ENCODE results near the gene MINDY4.

Gene MINDY4

GRCh38 chr7:30840141-30841024 lies 69.2 kb downstream of the MINDY4 start:
- Histone ChIP-seq H3K4me3 (ENCODE audit: low read depth, low read length) (no peak overlapping the region), H3K27ac (ENCODE audit: low read depth, low read length) (no peak overlapping the region), H3K9ac (ENCODE audit: low read depth, low read length) (no peak overlapping the region), H3K4me1 (ENCODE audit: control insufficient read depth, insufficient read depth, low read length) (no peaks in the 10 kb centered on the region), H3K36me3 (ENCODE audit: control insufficient read depth, insufficient read depth, low read length) (no peaks in the 10 kb centered on the region), H3K9me3 (ENCODE audit: control insufficient read depth, insufficient read depth, low read length) (no peaks in the 10 kb centered on the region), H3K27me3 (ENCODE audit: control insufficient read depth, insufficient read depth, low read length) (no peaks in the 10 kb centered on the region)

GRCh38 chr7:30841025-30841735 lies 70.0 kb downstream of the MINDY4 start:
- no peak overlapping the region for H3K27ac ChIP-seq (ENCODE audit: low read depth, low read length)
- H3K9me3 ChIP-seq (ENCODE audit: control insufficient read depth, insufficient read depth, low read length) = no peaks in the 10 kb centered on the region
- H3K4me1 ChIP-seq (ENCODE audit: control insufficient read depth, insufficient read depth, low read length) = no peaks in the 10 kb centered on the region
- H3K9ac ChIP-seq (ENCODE audit: low read depth, low read length) = no peak overlapping the region
- H3K27me3 ChIP-seq (ENCODE audit: control insufficient read depth, insufficient read depth, low read length) = no peaks in the 10 kb centered on the region
- no peak overlapping the region for H3K4me3 ChIP-seq (ENCODE audit: low read depth, low read length)
- no peaks in the 10 kb centered on the region for H3K36me3 ChIP-seq (ENCODE audit: control insufficient read depth, insufficient read depth, low read length)

- no peak overlapping the region for H3K4me3 ChIP-seq (ENCODE audit: low read depth, low read length)
- H3K4me1 ChIP-seq (ENCODE audit: control insufficient read depth, insufficient read depth, low read length) = no peaks in the 10 kb centered on the region
- H3K27ac ChIP-seq (ENCODE audit: low read depth, low read length) = no peak overlapping the region
- H3K36me3 ChIP-seq (ENCODE audit: control insufficient read depth, insufficient read depth, low read length) = no peaks in the 10 kb centered on the region
- no peak overlapping the region for H3K9ac ChIP-seq (ENCODE audit: low read depth, low read length)
- H3K27me3 ChIP-seq (ENCODE audit: control insufficient read depth, insufficient read depth, low read length) = no peaks in the 10 kb centered on the region
- H3K9me3 ChIP-seq (ENCODE audit: control insufficient read depth, insufficient read depth, low read length) = no peaks in the 10 kb centered on the region
Measured at GRCh38 chr7:30841801-30842541, 70.8 kb downstream of the MINDY4 start.

- Histone ChIP-seq H3K27me3 (ENCODE audit: control insufficient read depth, insufficient read depth, low read length) (no peaks in the 10 kb centered on the region), H3K4me1 (ENCODE audit: control insufficient read depth, insufficient read depth, low read length) (no peaks in the 10 kb centered on the region), H3K36me3 (ENCODE audit: control insufficient read depth, insufficient read depth, low read length) (no peaks in the 10 kb centered on the region), H3K9ac (ENCODE audit: low read depth, low read length) (no peak overlapping the region), H3K4me3 (ENCODE audit: low read depth, low read length) (no peak overlapping the region), H3K27ac (ENCODE audit: low read depth, low read length) (no peak overlapping the region), H3K9me3 (ENCODE audit: control insufficient read depth, insufficient read depth, low read length) (no peaks in the 10 kb centered on the region)
Measured at GRCh38 chr7:30842542-30843451, 71.6 kb downstream of the MINDY4 start.

- H3K4me3 ChIP-seq (ENCODE audit: low read depth, low read length) = no peak overlapping the region
- no peaks in the 10 kb centered on the region for H3K27me3 ChIP-seq (ENCODE audit: control insufficient read depth, insufficient read depth, low read length)
- H3K4me1 ChIP-seq (ENCODE audit: control insufficient read depth, insufficient read depth, low read length) = no peaks in the 10 kb centered on the region
Measured at GRCh38 chr7:30843741-30844482, 72.7 kb downstream of the MINDY4 start.

GRCh38 chr7:30844483-30844874 lies 73.3 kb downstream of the MINDY4 start:
- Histone ChIP-seq H3K4me3 (ENCODE audit: low read depth, low read length) (no peak overlapping the region), H3K27ac (ENCODE audit: low read depth, low read length) (no peak overlapping the region), H3K9ac (ENCODE audit: low read depth, low read length) (no peak overlapping the region), H3K4me1 (ENCODE audit: control insufficient read depth, insufficient read depth, low read length) (no peaks in the 10 kb centered on the region), H3K9me3 (ENCODE audit: control insufficient read depth, insufficient read depth, low read length) (no peaks in the 10 kb centered on the region), H3K27me3 (ENCODE audit: control insufficient read depth, insufficient read depth, low read length) (no peaks in the 10 kb centered on the region), H3K36me3 (ENCODE audit: control insufficient read depth, insufficient read depth, low read length) (no peaks in the 10 kb centered on the region)

More at GRCh38 chr7:30843741-30844482, 72.7 kb downstream of the MINDY4 start:
- Histone ChIP-seq H3K9ac (ENCODE audit: low read depth, low read length) (no peak overlapping the region), H3K36me3 (ENCODE audit: control insufficient read depth, insufficient read depth, low read length) (no peaks in the 10 kb centered on the region), H3K27ac (ENCODE audit: low read depth, low read length) (no peak overlapping the region), H3K9me3 (ENCODE audit: control insufficient read depth, insufficient read depth, low read length) (no peaks in the 10 kb centered on the region)

- Histone ChIP-seq H3K4me1 (ENCODE audit: control insufficient read depth, insufficient read depth, low read length) (no peaks in the 10 kb centered on the region), H3K27me3 (ENCODE audit: control insufficient read depth, insufficient read depth, low read length) (no peaks in the 10 kb centered on the region), H3K4me3 (ENCODE audit: low read depth, low read length) (no peak overlapping the region), H3K9ac (ENCODE audit: low read depth, low read length) (no peak overlapping the region), H3K27ac (ENCODE audit: low read depth, low read length) (no peak overlapping the region), H3K9me3 (ENCODE audit: control insufficient read depth, insufficient read depth, low read length) (no peaks in the 10 kb centered on the region), H3K36me3 (ENCODE audit: control insufficient read depth, insufficient read depth, low read length) (no peaks in the 10 kb centered on the region)
Measured at GRCh38 chr7:30844916-30845315, 73.7 kb downstream of the MINDY4 start.

- H3K27me3 ChIP-seq (ENCODE audit: control insufficient read depth, insufficient read depth, low read length) = no peaks in the 10 kb centered on the region
- no peak overlapping the region for H3K27ac ChIP-seq (ENCODE audit: low read depth, low read length)
- no peak overlapping the region for H3K4me3 ChIP-seq (ENCODE audit: low read depth, low read length)
- no peaks in the 10 kb centered on the region for H3K36me3 ChIP-seq (ENCODE audit: control insufficient read depth, insufficient read depth, low read length)
- H3K9me3 ChIP-seq (ENCODE audit: control insufficient read depth, insufficient read depth, low read length) = no peaks in the 10 kb centered on the region
- H3K4me1 ChIP-seq (ENCODE audit: control insufficient read depth, insufficient read depth, low read length) = no peaks in the 10 kb centered on the region
- no peak overlapping the region for H3K9ac ChIP-seq (ENCODE audit: low read depth, low read length)
Measured at GRCh38 chr7:30845426-30846135, 74.4 kb downstream of the MINDY4 start.

- H3K9me3 ChIP-seq (ENCODE audit: control insufficient read depth, insufficient read depth, low read length) = no peaks in the 10 kb centered on the region
- H3K4me1 ChIP-seq (ENCODE audit: control insufficient read depth, insufficient read depth, low read length) = no peaks in the 10 kb centered on the region
- H3K27ac ChIP-seq (ENCODE audit: low read depth, low read length) = no peak overlapping the region
- no peak overlapping the region for H3K9ac ChIP-seq (ENCODE audit: low read depth, low read length)
- no peaks in the 10 kb centered on the region for H3K27me3 ChIP-seq (ENCODE audit: control insufficient read depth, insufficient read depth, low read length)
- H3K36me3 ChIP-seq (ENCODE audit: control insufficient read depth, insufficient read depth, low read length) = no peaks in the 10 kb centered on the region
- H3K4me3 ChIP-seq (ENCODE audit: low read depth, low read length) = no peak overlapping the region
Measured at GRCh38 chr7:30846378-30846777, 75.2 kb downstream of the MINDY4 start.
